ENCODE results near the gene SUFU. TPM values are rescaled to one million over a fixed set of nuclear protein-coding genes. Genes with fewer than 3 reads are reported as not detected.
A peak's percentile ranks its signal among the peaks of the same experiment; 100 is the strongest.

SUFU gene
- total RNA-seq, 1 donor from 2014 or later, result 29.4 TPM

GRCh38 chr10:102485093-102485784 is 18.5 kb upstream of the SUFU start:
- H3K9me3 Mint-ChIP-seq, result no peaks in the 10 kb centered on the region
- H3K36me3 Mint-ChIP-seq, result peaks cover 12% of the 10 kb centered on the region
- no peak for DNase-seq (ENCODE audit: extremely low spot score, unreplicated experiment)
- no peaks in the 10 kb centered on the region for H3K27me3 Mint-ChIP-seq
- H3K4me3 Mint-ChIP-seq, result no peak overlapping the region
- H3K4me1 Mint-ChIP-seq (ENCODE audit: unreplicated experiment), result no peaks in the 10 kb centered on the region
- no peak overlapping the region for H3K27ac Mint-ChIP-seq
- no peak for TF ChIP-seq CTCF (conservative IDR thresholded peaks at IDR 0.05)

GRCh38 chr10:102491136-102491535 is 12.6 kb upstream of the SUFU start:
- H3K27me3 Mint-ChIP-seq, result no peaks in the 10 kb centered on the region
- H3K4me1 Mint-ChIP-seq (ENCODE audit: unreplicated experiment), result peaks cover 9% of the 10 kb centered on the region
- H3K36me3 Mint-ChIP-seq, result peaks cover 7% of the 10 kb centered on the region
- DNase-seq (ENCODE audit: extremely low spot score, unreplicated experiment), result no peak
- no peak for TF ChIP-seq CTCF (conservative IDR thresholded peaks at IDR 0.05)
- no peak overlapping the region for H3K4me3 Mint-ChIP-seq
- no peak overlapping the region for H3K27ac Mint-ChIP-seq
- no peaks in the 10 kb centered on the region for H3K9me3 Mint-ChIP-seq

GRCh38 chr10:102492344-102492939 is 11.3 kb upstream of the SUFU start:
- Mint-ChIP-seq H3K27ac (peak overlapping the region; percentile 66), H3K4me3 (no peak overlapping the region), H3K27me3 (no peaks in the 10 kb centered on the region), H3K4me1 (ENCODE audit: unreplicated experiment) (peaks cover 9% of the 10 kb centered on the region), H3K9me3 (no peaks in the 10 kb centered on the region), H3K36me3 (peaks cover 7% of the 10 kb centered on the region)
- DNase-seq (ENCODE audit: extremely low spot score, unreplicated experiment), result no peak
- no peak for TF ChIP-seq CTCF (conservative IDR thresholded peaks at IDR 0.05)

GRCh38 chr10:102492983-102493382 is 10.8 kb upstream of the SUFU start:
- H3K4me3 Mint-ChIP-seq, result peak overlapping the region; percentile 8
- peaks cover 9% of the 10 kb centered on the region for H3K4me1 Mint-ChIP-seq (ENCODE audit: unreplicated experiment)
- H3K36me3 Mint-ChIP-seq, result peaks cover 4% of the 10 kb centered on the region
- H3K27ac Mint-ChIP-seq, result peak overlapping the region; percentile 68
- no peak for DNase-seq (ENCODE audit: extremely low spot score, unreplicated experiment)
- no peaks in the 10 kb centered on the region for H3K27me3 Mint-ChIP-seq
- TF ChIP-seq CTCF (conservative IDR thresholded peaks at IDR 0.05), result no peak
- H3K9me3 Mint-ChIP-seq, result no peaks in the 10 kb centered on the region

- DNase-seq (ENCODE audit: extremely low spot score, unreplicated experiment), result no peak
- H3K36me3 Mint-ChIP-seq, result peaks cover 3% of the 10 kb centered on the region
- no peaks in the 10 kb centered on the region for H3K9me3 Mint-ChIP-seq
- H3K27ac Mint-ChIP-seq, result peak overlapping the region; percentile 27
- H3K4me3 Mint-ChIP-seq, result no peak overlapping the region
- H3K4me1 Mint-ChIP-seq (ENCODE audit: unreplicated experiment), result peaks cover 9% of the 10 kb centered on the region
- H3K27me3 Mint-ChIP-seq, result no peaks in the 10 kb centered on the region
- TF ChIP-seq CTCF (conservative IDR thresholded peaks at IDR 0.05), result no peak
Observed at GRCh38 chr10:102493771-102494170, 10.0 kb upstream of the SUFU start.

All from type B pancreatic cell (in vitro differentiated cells).